ENCODE data around the gene ANAPC5.
"Not testable (repeated sequence)": the region's sequence is repeated elsewhere in the genome, so short reads cannot be mapped to it uniquely, and the experiment has no call there.

ANAPC5 gene

GRCh38 chr12:121307397-121307796 is 44.8 kb downstream of the ANAPC5 start:
- H3K36me3 Mint-ChIP-seq; H3K27me3 Mint-ChIP-seq; H3K9me3 Mint-ChIP-seq (ENCODE audit: low read depth); H3K27ac Mint-ChIP-seq; H3K4me1 Mint-ChIP-seq (ENCODE audit: low read depth); H3K4me3 Mint-ChIP-seq: not testable (repeated sequence)

- Mint-ChIP-seq H3K9me3 (ENCODE audit: low read depth) (no peaks in the 10 kb centered on the region), H3K27me3 (no peaks in the 10 kb centered on the region), H3K4me3 (no peak overlapping the region), H3K27ac (no peak overlapping the region), H3K4me1 (ENCODE audit: low read depth) (no peaks in the 10 kb centered on the region), H3K36me3 (peaks cover 2% of the 10 kb centered on the region)
These were observed 47.9 kb downstream of the ANAPC5 start for GRCh38 chr12:121304306-121304705.

- no peaks in the 10 kb centered on the region for H3K27me3 Mint-ChIP-seq
These were observed 50.3 kb downstream of the ANAPC5 start for GRCh38 chr12:121301876-121302275.

GRCh38 chr12:121300083-121300819 is 52.0 kb downstream of the ANAPC5 start:
- peaks cover 10% of the 10 kb centered on the region for H3K4me1 Mint-ChIP-seq (ENCODE audit: low read depth)
- H3K27me3 Mint-ChIP-seq: no peaks in the 10 kb centered on the region
- no peaks in the 10 kb centered on the region for H3K9me3 Mint-ChIP-seq (ENCODE audit: low read depth)
- H3K36me3 Mint-ChIP-seq: no peaks in the 10 kb centered on the region
- no peak overlapping the region for H3K27ac Mint-ChIP-seq
- H3K4me3 Mint-ChIP-seq: no peak overlapping the region

More at GRCh38 chr12:121301876-121302275, 50.3 kb downstream of the ANAPC5 start:
- no peaks in the 10 kb centered on the region for H3K36me3 Mint-ChIP-seq
- H3K4me1 Mint-ChIP-seq (ENCODE audit: low read depth): peaks cover 9% of the 10 kb centered on the region
- no peak overlapping the region for H3K27ac Mint-ChIP-seq
- H3K9me3 Mint-ChIP-seq (ENCODE audit: low read depth): no peaks in the 10 kb centered on the region
- no peak overlapping the region for H3K4me3 Mint-ChIP-seq

GRCh38 chr12:121299662-121300061 is 52.5 kb downstream of the ANAPC5 start:
- Mint-ChIP-seq H3K4me1 (ENCODE audit: low read depth) (peaks cover 13% of the 10 kb centered on the region), H3K27me3 (no peaks in the 10 kb centered on the region), H3K36me3 (no peaks in the 10 kb centered on the region), H3K4me3 (no peak overlapping the region), H3K27ac (no peak overlapping the region), H3K9me3 (ENCODE audit: low read depth) (no peaks in the 10 kb centered on the region)

- H3K36me3 Mint-ChIP-seq; H3K9me3 Mint-ChIP-seq (ENCODE audit: low read depth); H3K27me3 Mint-ChIP-seq; H3K27ac Mint-ChIP-seq: not testable (repeated sequence)
- Mint-ChIP-seq H3K4me3 (peak overlapping the region; percentile 87), H3K4me1 (ENCODE audit: low read depth) (peaks cover 17% of the 10 kb centered on the region)
These were observed 53.8 kb downstream of the ANAPC5 start for GRCh38 chr12:121298411-121298810.

GRCh38 chr12:121297435-121297991 is 54.7 kb downstream of the ANAPC5 start:
- Mint-ChIP-seq H3K4me1 (ENCODE audit: low read depth) (peaks cover 19% of the 10 kb centered on the region), H3K27me3 (no peaks in the 10 kb centered on the region), H3K4me3 (peak overlapping the region; percentile 87)

GRCh38 chr12:121296618-121297434 is 55.4 kb downstream of the ANAPC5 start, which contains the start of gene CAMKK2:
TSS of gene CAMKK2 (minus strand) at chr12:121296709. CDS start at chr12:121274526, 22,183 bp downstream.
- Mint-ChIP-seq H3K4me1 (ENCODE audit: low read depth) (peaks cover 21% of the 10 kb centered on the region), H3K36me3 (peaks cover 2% of the 10 kb centered on the region), H3K9me3 (ENCODE audit: low read depth) (no peaks in the 10 kb centered on the region), H3K27me3 (no peaks in the 10 kb centered on the region), H3K4me3 (peak within 1 kb of the TSS; percentile 91), H3K27ac (peak within 1 kb of the TSS; percentile 72)

More at GRCh38 chr12:121297435-121297991, 54.7 kb downstream of the ANAPC5 start:
- H3K27ac Mint-ChIP-seq: peak overlapping the region; percentile 70
- H3K36me3 Mint-ChIP-seq: no peaks in the 10 kb centered on the region
- H3K9me3 Mint-ChIP-seq (ENCODE audit: low read depth): no peaks in the 10 kb centered on the region

- Mint-ChIP-seq H3K4me3 (peak overlapping the region; percentile 91), H3K27ac (peak overlapping the region; percentile 72), H3K36me3 (peaks cover 2% of the 10 kb centered on the region), H3K27me3 (no peaks in the 10 kb centered on the region), H3K9me3 (ENCODE audit: low read depth) (no peaks in the 10 kb centered on the region), H3K4me1 (ENCODE audit: low read depth) (peaks cover 25% of the 10 kb centered on the region)
These were observed 56.2 kb downstream of the ANAPC5 start for GRCh38 chr12:121295746-121296617.

- H3K27ac Mint-ChIP-seq: peak overlapping the region; percentile 72
- H3K4me1 Mint-ChIP-seq (ENCODE audit: low read depth): peaks cover 25% of the 10 kb centered on the region
- no peaks in the 10 kb centered on the region for H3K9me3 Mint-ChIP-seq (ENCODE audit: low read depth)
These were observed 57.0 kb downstream of the ANAPC5 start for GRCh38 chr12:121295116-121295745.

GRCh38 chr12:121294151-121294889 is 57.9 kb downstream of the ANAPC5 start:
- H3K4me3 Mint-ChIP-seq: peak overlapping the region; percentile 91
- H3K36me3 Mint-ChIP-seq: peaks cover 2% of the 10 kb centered on the region
- H3K27ac Mint-ChIP-seq: no peak overlapping the region
- H3K27me3 Mint-ChIP-seq: no peaks in the 10 kb centered on the region
- H3K9me3 Mint-ChIP-seq (ENCODE audit: low read depth): no peaks in the 10 kb centered on the region
- peaks cover 25% of the 10 kb centered on the region for H3K4me1 Mint-ChIP-seq (ENCODE audit: low read depth)

More at GRCh38 chr12:121295116-121295745, 57.0 kb downstream of the ANAPC5 start:
- H3K4me3 Mint-ChIP-seq: peak overlapping the region; percentile 91
- no peaks in the 10 kb centered on the region for H3K27me3 Mint-ChIP-seq
- H3K36me3 Mint-ChIP-seq: peaks cover 2% of the 10 kb centered on the region

GRCh38 chr12:121293603-121294002 is 58.6 kb downstream of the ANAPC5 start:
- no peak overlapping the region for H3K4me3 Mint-ChIP-seq

GRCh38 chr12:121290410-121290809 is 61.8 kb downstream of the ANAPC5 start:
- no peaks in the 10 kb centered on the region for H3K27me3 Mint-ChIP-seq
- H3K27ac Mint-ChIP-seq: no peak overlapping the region
- H3K4me1 Mint-ChIP-seq (ENCODE audit: low read depth): peaks cover 24% of the 10 kb centered on the region
- no peaks in the 10 kb centered on the region for H3K9me3 Mint-ChIP-seq (ENCODE audit: low read depth)
- peaks cover 2% of the 10 kb centered on the region for H3K36me3 Mint-ChIP-seq
- no peak overlapping the region for H3K4me3 Mint-ChIP-seq

More at GRCh38 chr12:121293603-121294002, 58.6 kb downstream of the ANAPC5 start:
- peaks cover 26% of the 10 kb centered on the region for H3K4me1 Mint-ChIP-seq (ENCODE audit: low read depth)
- no peaks in the 10 kb centered on the region for H3K27me3 Mint-ChIP-seq
- peaks cover 2% of the 10 kb centered on the region for H3K36me3 Mint-ChIP-seq
- no peaks in the 10 kb centered on the region for H3K9me3 Mint-ChIP-seq (ENCODE audit: low read depth)
- no peak overlapping the region for H3K27ac Mint-ChIP-seq
